AG09319 (cell line): ENCODE measurements around the gene FOXP1.

Experiments used
- DNase-seq: peaks from one replicate; pipeline ENCODE4 v3.0.0-alpha.2; 2010; ENCODE audit warnings: low read depth; ENCODE audit errors: extremely low read depth
- CTCF ChIP-seq: IDR thresholded peaks from 2 replicates; pipeline ENCODE4 v1.5.1; 2011; ENCODE audit warnings: low read depth, mild to moderate bottlenecking, inconsistent platforms, low read length, moderate library complexity

The FOXP1 gene

DNA sequence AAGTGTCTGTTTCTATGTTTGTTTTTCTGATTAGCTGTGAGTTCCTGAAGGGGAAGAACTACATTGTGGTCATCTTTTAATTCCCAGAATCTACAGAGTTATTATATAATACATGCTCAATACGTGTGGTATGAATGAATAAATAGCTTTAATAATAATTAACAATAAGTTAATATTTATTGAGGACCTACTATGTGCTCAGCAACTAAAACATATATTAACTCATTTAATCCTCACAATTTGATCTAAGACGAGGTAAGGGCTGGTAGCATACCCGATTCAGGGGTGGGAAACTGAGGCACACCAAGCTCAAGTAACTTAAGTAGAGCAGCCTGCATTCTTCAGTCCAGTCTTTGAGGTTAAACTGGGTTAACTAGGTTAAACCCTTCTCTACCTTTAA, 553.8 kb downstream of the FOXP1 start:
- TF ChIP-seq CTCF: no peak
- DNase-seq: no peak

DNA sequence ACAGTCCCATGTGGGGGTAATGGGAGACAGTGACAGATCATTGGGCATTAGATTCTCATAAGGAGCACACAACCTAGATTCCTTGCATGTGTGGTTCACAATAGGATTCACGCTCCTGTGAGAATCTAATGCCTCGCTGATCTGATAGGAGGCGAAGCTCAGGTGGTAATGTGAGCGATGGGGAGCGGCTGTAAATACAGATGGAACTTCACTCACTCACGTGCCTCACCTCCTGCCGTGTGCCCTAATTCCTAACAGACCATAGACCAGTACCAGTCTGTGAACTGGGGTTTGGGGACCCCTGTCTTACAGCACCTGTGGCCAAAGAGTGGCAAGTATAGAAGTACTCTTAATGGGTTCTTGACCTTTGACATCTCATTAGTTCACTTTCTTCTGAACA, 554.7 kb downstream of the FOXP1 start:
- no peak for DNase-seq
- no peak for TF ChIP-seq CTCF

GRCh38 chr3:71028184-71028583, 555.3 kb downstream of the FOXP1 start:
- DNase-seq: no peak
- no peak for TF ChIP-seq CTCF

- TF ChIP-seq CTCF: no peak
- DNase-seq: no peak
Observed at GRCh38 chr3:71026634-71027578, 556.6 kb downstream of the FOXP1 start.

DNA sequence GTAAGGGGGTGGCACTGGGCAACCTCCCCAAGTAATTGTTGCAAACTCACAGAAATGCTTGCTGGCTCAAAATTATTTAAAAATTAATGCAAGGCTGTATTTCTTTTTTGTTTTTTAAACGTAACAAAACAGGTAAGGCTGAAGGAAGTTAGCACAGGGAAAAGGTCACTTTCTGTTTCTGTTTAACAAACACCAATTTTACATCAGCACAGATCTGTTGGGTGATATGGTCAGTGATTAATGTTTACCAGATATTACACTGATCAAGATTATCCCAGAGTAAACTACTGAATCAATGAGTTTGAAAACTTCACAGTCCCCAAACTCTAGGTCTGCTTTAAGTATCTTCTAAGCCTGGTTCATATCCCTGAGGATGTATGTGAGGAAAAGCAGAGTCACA, 558.0 kb downstream of the FOXP1 start:
- no peak for DNase-seq
- no peak for TF ChIP-seq CTCF

DNA sequence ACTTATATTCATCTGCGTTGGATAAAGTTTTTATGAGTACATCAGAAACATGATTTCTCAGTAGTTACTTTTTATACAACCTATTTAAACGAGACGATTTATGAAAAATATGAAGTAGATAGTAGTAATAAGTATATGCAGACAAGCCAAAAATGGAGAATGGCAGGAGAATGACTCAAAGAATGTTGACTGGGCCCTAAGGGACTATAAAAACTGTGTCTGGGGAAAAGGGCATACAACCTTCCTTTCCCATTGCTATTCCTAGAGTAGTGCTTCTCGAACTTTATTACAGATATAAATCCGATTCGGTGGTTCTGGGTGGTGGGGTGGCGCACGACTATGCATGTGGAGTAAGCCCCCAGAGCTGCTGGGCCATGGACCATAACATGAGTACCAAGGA, 558.5 kb downstream of the FOXP1 start:
- no peak for TF ChIP-seq CTCF
- no peak for DNase-seq

DNA sequence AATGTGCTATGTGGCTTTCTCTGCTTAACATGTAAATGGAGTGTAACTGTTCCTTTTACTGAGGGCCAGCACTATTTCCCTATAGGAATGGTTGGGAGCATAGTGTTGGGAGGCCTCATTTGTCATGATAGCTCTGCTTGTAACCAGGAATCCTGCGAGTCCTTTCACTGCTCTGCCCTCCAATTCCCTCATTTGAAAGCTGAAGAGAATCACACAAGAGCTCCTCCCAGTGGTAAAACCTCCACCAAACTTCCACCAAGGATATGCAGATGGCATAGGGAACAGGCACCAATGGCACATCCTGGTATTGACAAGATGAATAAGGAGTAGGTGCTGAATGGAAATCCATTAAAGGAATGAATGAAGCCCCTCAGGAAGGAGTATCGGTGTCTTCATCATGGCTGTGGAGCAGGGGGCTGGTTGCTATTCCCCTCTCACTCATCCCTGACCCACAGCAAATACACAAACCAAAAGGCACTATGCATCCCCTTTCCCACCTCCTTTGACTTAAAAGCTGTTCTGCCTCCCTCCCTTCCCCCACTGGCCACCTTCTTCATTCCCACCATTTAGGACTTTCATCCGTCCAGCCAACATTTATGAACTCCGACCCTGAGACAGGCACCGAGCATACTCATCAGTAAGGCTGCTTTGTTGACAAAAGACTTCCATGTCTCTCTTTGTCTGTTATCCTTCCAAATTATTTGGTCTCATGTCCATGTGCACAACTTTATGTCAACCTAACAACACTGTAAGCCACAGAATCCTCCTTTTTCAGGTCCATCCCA, 560.8 kb downstream of the FOXP1 start:
- DNase-seq: no peak
- no peak; the same call in 1 of the 2 replicates for TF ChIP-seq CTCF
